NCI-H82 treated with DMSO at 0.1 percent for 48 hours (cell line): Measurements from ENCODE around the gene SMIM21.

Source experiments
- DNase-seq: peaks from one replicate; lab custom pipeline; 2025; ENCODE audit not compliant: unreplicated experiment; lab: John Stamatoyannopoulos, UW

The SMIM21 gene

DNA sequence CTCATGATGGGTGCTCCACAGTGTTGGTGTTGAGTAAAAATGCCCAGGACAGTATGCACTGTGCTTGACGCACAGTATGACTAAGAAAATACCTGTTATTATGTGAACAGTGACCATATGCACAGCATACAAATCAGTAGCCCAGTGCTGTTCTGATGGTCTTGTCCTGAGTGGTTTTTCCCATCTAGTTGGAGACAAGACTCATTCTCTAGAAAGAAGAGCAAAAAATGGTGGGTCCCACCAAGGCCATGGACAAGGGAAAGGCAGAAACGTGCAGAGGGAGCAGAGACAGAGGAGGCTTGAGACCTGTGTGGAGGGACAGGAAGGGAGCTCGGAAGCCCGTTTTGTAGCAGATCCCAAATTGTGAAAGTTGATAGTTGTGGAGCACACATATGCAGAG, 987 bp upstream of the SMIM21 start:
- no peak for DNase-seq

DNA sequence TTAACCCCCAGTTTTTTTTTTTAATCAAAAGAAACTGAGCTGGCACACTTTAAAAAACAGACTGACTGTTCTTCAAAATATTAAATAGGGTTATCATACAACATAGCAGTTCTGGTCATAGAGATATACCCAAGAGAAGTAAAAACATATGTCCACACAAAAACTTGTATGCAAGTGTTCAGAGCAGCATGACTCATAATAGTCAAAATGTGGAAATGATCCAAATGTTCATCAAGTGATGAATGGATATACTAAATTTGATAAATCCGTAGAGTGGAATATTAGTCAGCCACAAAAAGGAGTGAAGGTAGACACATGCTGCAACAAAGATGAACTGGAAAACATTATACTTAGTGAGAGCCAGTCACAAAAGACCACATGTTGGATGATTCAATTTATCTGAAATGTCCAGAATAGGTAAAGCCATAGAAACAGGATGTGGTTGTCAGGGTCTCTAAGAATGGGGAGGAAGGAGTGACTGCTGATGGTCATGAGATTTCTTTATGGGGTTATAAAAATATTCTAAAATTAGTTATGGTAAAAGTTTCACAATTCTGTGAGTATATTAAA, 5.1 kb downstream of the SMIM21 start:
- DNase-seq = no peak

DNA sequence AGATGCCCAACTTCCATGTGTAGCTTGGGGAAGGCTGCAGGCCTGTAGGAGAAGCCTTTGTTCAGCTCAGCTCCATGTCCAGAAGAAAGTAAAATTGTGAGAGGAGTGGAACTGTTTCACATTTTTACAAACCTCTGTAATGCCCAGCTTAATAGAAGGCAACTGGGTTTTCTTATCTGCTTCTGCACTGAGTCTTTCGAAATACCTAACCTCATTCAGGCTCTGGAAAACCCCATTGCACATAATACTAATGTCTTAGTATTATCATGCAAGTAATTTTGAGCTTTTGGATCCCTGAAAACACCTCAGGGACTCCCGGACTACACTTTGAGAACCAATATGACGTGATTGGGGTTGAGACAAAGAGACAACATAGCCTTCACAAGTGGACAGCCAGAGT, 5.8 kb downstream of the SMIM21 start:
- no peak for DNase-seq

DNA sequence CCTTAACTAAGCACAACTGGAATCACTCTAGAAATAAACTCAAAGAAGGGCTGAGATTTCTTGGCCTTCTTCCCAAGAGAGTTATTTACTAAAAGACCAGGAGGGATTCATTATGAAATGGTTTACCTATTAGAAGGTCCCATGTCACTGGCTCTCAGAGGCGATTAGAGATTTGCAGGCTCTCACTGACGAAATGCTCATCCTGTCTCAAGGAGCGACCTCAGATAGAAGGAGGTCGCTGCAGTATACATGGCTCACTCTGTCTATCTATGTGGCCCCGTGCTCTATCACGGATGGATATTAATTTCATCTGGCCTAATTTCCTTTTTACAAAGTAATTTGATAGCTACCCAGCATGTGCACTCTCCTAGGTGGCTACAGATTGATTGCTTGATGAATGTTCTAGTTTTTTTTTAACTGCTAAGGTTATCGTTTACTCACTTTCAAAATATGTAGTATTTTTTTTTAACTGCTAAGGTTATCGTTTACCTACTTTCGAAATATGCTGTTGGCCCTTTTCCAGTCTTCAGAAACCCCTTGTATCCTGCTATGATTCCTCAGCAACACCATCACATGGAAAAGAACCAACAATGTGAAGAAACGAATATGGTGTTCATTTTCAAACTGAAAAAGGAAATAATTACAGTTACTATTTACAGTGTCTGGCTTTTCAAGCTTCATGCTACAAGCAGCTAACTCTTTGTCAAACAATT, 9.1 kb downstream of the SMIM21 start:
- no peak for DNase-seq

DNA sequence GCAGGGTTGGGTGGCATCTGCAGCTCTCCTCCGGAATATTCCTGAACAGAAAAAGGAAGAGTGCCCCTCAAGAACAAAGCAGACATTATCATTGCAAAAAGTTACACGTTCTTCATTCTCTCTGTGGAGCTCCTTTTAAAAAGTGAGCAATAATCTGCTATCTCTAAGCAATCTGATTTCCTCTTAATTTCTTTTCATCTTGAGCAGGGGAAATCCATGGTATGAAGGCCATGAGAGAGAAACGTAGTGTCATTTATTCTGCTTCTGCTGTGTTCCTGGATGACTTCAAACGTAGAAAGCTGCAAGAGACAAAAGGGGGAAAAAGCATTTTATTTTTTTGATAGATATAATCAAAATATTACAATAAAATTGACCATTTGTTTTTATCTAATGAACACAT, 16.9 kb downstream of the SMIM21 start:
- no peak for DNase-seq

DNA sequence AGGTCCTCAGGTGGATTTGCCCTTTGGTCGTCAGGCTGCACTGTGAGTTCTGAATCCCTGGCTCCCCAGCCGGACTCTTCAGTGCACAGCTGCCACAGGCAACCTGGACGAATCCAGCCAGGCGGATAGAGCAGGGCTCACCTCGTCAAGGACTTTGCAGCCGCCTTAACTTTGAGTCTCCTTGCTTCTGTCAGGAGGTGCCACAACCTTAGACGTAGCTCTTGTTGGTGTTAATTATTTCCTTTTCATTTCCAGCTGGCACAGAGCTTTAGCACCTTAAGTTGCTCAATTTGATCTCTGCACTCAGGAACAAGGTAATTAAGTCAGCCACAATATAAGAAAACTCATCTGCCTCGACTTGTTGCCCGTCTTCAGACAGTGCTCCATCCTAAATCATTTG, 17.7 kb downstream of the SMIM21 start:
- DNase-seq = no peak

DNA sequence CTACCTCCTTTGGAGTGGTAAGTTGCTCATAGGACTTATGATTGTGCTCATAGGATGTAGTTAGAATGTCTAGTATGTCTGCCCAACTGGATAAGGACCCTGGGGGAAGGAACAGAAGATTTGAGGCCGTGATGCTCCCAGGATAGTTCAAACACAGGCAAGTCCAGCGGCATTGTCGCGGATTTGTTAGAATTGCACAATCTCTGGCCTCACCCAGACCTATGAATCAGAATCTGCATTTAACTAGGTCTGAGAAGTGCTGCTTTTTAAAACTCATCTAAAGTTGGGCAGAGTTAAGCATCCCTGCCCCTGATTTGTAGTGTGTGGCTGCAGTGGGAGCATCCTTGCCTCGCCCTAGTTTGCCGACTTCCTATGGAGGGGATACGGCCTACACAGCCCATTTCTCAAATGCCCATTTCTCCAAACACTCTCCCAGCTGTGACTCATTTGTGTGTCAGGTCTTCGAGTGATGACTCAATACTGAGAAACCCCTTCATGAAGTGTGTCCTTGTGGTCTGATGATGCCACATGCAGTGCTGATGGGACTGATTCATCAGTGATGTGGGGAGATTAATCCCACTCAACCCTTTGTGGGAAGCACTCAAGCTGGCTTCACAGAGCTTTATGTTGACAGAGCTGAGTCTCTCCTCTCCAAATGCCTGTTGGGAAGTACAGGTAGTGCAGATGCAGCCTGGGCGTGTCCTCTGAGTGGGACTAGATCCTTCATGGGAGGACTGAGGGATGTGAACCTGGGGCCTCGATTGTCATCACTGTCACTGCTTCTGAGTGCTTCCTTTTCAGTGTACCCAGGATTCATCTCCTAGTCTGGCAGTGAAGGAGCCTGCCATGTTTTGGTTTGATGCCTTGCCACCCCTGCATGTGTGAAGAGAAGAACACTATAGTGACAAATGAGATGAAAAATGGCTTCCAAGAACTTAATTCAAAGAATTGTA, 18.7 kb downstream of the SMIM21 start:
- DNase-seq = no peak

DNA sequence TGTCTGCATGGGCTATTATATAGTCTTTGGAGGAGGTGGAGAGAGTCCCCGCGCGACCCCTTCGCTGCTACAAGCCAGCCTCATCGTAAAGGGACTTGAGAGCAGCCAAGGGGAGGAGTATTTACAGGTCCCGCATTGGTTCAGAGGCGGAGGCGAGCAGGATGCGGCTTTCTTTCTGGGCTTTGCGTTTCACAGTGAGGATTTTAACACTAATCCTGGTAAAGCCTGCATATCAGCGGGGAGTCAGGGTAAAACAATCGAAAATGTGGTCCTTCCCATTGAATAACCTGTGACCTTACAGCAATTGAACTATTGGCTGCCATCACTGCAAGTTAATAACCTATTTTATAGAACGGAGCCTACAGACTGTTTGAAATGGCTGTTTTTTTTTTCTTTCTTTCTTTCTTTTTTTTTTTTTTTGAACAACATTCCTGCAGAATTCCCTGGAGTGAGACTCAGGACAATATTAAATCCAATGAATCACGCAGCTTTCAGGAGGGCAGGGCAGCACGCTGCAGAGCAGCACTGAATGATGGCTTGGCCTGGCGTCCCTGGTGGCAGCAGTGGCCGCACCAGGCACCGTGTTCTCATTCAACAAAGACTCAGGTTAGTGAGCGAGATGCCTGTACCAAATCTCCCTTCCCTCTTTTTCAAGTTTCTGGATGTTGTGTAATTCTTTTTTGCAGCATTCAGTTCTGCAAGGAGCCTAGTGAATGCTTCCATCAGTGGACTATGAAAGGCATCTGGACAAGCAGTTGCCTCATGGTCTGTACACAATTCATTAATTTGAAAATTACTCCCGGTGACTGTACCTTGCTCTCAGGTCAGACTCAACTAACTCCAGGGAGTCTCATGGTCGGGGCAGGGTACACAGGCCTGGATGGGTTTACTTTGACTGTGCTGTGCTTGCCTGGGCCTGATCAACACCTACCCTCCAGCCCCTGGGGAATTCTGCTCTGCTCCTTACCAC, 19.8 kb downstream of the SMIM21 start:
- DNase-seq = no peak

DNA sequence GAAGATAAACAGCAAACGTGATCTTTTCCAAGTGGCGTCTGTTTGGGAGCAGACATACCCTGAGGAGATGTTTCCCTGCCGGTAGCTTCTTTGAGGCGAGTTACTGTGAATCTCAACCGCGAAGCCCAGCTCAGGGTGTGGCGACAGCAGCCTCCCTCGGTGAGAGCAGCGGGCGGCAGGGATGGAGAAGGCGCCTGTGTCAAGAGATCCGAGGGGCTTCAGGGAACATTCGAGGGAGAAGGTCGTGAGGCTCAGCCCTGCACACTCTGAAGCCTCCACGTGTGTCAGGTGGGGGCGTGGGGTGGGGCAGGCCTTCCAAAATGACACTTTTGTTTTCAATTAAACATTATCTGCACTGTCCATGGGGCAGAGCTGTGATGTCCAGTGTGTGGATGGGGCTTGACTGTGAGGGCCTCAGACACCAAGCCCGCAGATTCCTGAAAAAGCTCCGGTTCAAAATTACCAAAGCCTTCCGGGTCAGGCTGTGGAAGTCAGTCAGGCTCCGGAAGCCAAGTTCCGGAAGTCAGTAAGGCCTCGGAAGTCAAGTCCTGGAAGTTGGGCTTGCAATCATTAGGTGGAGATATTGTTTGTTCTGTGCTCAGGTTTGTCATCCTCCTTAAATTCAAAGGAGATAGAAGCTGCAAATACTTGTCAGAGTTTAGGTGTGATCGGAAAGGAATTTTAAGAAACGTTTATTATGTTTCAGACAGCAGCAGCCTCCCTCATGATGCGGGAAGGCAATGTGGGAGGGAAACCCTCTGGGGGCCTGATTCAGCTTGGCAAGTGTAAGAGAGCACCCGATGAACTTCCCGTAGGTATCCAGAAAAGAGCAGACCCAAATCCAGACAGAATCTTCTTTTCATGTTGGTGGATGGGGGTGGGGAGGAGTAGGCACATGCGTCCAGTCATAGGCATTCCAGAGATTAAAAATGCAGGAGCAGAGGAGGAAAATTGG, 20.7 kb downstream of the SMIM21 start:
- no peak for DNase-seq

DNA sequence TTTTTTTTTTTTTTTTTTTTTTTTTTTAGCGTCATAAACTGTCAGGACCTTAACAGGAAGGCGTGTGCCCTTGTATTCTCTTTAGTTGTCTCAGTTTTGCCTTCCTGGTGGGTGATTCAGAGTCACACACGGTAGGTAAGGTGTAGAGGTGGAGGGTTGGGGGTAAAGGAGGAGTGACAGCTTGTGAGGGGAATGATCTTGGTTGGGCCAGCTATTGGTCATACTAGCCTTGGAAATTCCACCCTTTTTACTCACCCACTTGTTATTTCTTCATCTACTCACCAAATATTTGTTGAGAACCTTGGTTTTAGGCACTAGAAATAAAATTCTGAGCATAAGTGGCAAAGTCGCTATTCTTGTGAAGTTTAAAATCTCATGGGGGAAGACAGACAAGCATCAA, 22.2 kb downstream of the SMIM21 start:
- no peak for DNase-seq

DNA sequence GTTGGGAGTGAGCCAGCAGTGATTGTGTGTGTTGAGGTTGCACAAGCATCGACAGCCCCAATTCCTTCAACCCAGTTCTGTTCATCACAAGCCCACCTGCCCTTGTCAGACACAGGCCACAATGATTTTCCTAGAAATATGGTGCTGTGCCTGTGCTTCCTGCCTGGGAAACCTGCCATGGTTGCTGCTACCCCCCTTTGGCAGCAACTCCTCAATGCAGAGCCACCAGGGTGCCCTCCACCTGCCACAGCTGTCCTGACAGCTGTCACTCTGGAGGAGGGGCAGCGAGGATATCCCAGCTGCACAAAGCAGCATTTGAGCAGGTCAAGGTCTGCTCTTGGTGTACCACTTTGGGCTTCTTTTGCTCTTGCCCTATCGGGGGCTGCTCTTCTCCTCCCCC, 27.1 kb downstream of the SMIM21 start:
- DNase-seq = no peak

DNA sequence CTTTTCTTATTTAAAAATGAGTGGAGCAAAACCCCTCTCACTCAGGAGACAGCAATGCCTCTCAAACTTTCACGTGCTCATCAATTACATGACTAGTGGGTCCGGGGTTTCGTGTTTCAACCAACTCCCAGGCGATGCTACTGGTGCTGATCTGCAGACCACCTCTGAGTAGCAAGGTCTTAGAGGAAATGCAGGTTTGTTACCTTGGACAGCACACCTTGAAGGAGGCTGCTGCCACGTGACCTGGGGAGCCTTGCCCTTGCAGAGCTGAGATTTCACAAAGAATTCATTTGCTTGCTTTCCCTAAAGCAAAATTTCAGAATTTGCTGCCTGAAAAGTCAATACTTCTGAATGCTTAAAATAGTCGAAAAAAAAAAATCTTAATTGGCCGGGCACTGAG, 32.4 kb downstream of the SMIM21 start:
- no peak for DNase-seq

DNA sequence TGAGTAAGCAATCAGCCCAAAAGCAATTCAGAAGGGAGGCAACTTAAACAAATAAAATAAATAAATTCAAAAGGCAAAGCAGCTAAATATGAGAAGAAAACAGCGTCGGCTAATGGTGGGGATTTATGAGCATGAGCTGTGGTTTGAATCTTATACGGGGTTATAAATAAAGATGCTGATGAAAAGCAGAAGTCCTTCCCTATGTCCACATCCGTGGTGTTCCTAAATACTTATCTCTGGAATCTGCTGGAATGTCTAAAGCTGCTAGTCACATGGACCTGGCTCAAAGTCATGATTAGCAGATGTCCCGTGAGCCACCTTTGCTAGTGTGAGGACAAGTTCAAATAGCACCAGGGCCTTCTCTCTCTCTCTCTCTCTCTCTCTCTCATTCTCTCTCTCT, 33.8 kb downstream of the SMIM21 start:
- no peak for DNase-seq

DNA sequence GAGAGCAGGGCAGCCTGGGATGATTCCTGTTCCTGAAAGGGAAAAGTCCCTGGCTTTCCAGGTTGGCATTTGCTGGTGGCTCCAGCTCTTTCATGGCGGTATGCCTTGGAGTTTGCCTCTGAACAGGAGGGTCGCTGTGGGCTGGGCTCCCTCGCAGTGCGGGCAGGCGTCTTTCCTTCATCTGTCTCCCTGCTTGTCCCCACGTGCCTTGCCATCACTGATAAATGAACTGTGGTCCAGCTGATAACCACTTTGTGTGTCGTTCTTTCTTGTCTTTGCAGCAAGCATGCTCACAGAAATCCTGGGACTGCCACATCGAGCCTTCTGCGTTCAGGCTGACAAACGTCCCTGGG, 35.3 kb downstream of the SMIM21 start:
- no peak for DNase-seq

DNA sequence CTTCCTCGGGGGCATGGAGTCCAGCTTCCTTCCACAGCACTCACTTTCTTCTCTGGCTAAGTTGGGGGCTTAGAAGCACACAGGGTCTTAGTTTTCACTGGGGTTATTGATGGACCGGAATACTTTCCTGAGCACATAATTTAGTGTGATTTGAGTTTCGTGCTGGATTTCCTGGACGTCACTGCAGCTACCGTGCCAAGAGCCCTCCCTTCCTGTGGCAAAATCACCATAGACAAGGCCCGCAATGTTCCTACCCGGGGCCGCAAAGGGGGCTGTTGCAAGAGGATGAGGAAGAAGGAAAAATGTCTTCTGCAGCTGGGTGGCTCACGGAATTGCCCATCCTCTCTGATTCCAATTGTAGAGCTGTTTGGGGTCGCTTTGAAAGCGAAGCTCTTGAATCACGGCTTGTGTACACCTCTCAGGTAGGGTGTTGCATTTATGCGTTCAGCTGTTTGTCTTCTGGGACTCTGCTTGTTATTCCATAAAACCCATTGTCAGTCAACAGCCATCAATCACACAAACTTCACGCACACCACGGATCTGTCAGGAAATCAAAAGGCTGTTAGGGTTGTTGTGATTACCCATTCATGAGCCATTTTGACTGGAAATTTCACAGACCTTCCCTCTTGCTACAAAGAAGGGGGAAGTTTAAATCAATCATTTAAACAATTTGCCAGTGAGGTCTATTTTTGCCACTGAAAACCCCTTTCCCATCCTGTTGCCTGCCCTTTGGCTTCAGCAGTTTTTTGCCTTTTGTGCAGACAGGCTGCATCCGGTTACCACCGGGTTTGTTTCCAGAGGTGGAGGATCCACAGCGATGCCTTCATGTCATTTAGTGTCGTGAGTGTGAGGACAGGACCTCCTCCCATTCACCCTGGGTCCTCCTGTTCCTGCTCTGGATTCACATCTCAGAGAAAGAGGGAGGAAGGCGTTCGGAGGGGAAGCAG, 36.0 kb downstream of the SMIM21 start:
- DNase-seq = no peak

DNA sequence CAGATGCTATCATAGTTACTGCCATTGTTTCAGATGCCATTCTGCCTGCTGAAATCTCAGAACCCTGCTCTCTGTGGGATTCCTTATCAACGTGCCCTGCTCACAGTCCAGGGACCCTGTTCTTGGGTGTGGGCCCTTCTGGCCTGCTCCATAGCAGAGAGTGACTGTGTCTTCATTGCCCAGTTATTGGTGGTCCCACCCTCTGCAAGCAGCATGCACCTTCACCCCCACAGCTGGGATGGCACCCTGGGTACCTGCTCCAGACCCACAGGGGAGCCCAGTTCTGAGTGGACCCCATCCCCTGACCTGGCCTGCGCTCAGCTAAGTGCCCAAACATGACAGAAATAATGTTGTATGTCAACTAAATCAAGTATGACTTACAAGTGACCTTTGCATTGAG, 36.6 kb downstream of the SMIM21 start:
- DNase-seq = no peak

DNA sequence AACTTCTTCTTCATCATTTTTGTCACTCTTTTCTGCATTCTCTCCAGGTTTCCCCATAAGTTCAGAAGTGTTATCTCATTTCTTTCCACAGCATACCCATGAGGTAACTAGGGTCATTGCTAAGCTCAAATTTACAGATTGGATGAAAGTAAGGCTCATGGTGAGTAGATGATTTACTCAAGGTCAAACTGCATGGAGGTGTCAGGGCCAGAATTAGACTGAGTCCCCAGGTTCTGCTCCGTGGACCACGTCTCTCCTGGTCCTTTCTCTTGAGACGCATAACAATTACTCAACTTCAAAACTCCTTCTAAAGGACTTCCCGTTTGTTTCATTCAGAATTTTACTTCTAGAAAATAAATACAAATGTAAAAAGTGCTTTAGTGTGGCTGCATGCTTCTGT, 43.4 kb downstream of the SMIM21 start:
- DNase-seq = no peak

DNA sequence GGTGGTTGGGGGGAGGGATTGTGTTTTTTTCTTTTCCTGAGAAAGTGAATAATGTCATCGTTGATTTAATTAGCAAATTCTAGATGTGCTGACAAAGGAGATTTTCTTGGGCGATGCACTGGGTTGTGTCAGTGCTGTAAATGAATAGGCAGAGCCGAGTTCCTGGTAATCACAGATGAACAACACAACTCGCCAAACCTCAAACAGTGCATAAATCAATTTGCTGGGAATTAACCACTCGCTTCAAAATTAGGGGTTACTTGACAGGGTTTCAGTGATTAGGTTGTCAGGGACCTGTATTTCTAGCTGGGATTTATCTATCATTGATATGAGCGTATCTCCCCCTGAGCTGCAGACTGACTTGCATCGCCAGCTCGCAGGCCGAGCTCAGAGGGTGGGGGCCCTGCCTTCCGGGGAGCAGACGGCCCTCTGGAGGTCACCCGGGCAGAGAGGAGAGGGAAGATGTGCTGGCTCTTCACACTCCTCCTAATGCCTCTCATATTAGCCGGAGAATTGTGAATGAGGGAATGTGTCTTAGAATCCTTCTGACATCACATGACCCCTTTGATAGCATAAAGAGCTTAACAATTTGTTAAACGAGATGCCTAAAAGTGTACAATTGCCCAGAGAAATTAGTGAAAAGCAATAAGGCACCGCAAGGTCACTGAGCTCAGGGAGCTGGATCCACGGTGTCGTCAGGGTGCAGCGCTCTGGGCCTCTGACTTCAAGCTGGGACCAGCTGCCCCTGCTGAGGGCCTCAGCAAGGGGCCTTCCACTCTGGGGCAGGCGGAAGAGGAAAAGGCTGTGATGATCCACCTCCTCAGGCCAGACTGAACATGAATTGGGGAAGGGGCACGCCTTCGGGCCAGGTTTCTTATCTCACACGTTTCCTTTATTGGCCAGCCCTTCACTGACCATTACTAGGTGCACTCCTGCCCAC, 48.9 kb downstream of the SMIM21 start:
- DNase-seq = no peak
